ENCODE data around the gene FAM174C. TPM values are rescaled to one million over a fixed set of nuclear protein-coding genes. Genes with fewer than 3 reads are reported as not detected.

Gene FAM174C
- polyA plus RNA-seq, 1 experiment: 16.6 TPM

GRCh38 chr19:1263188-1263587, 12.1 kb upstream of the FAM174C start:
- H3K27ac ChIP-seq (ENCODE audit: low read depth, low read length): peak overlapping the region; percentile 39
- CTCF ChIA-PET: interaction anchor here (1.5 kb wide), 1 partner anchor 19 kb away, joined by 6 read pairs; no protein-coding TSS in a partner anchor

GRCh38 chr19:1264801-1265614, 10.3 kb upstream of the FAM174C start:
- ChIA-PET CTCF (interaction anchor here (1.3 to 5.0 kb wide), 2 partner anchors 20 to 21 kb away, joined by 8 to 224 read pairs; partner anchors contain the start of gene ATP5F1D), POLR2A (interaction anchor here (3.0 to 7.1 kb wide), 3 partner anchors 10 to 21 kb away, joined by 25 to 241 read pairs (median 237); no protein-coding TSS in a partner anchor)
- peak overlapping the region; percentile 17; the same call in 1 of the 2 replicates for H3K4me3 ChIP-seq (ENCODE audit: low read depth, low read length)
- DNase-seq (ENCODE audit: low read depth, low spot score): no peak
- H3K9me3 ChIP-seq (ENCODE audit: control insufficient read depth, insufficient read depth, low read length): no peaks in the 10 kb centered on the region; the same call in 1 of the 2 replicates
- H3K27ac ChIP-seq (ENCODE audit: low read depth, low read length): peak overlapping the region; percentile 86
- TF ChIP-seq CTCF (IDR thresholded peaks at IDR 0.05; ENCODE audit: low read depth, low read length): no peak
- no peaks in the 10 kb centered on the region for H3K27me3 ChIP-seq (ENCODE audit: control insufficient read depth, insufficient read depth, low read length)

More at GRCh38 chr19:1263188-1263587, 12.1 kb upstream of the FAM174C start:
- Histone ChIP-seq H3K9me3 (ENCODE audit: control insufficient read depth, insufficient read depth, low read length) (no peaks in the 10 kb centered on the region; the same call in 1 of the 2 replicates), H3K4me3 (ENCODE audit: low read depth, low read length) (no peak overlapping the region), H3K27me3 (ENCODE audit: control insufficient read depth, insufficient read depth, low read length) (no peaks in the 10 kb centered on the region)
- no peak for DNase-seq (ENCODE audit: low read depth, low spot score)
- POLR2A ChIA-PET: interaction anchor here (1.9 to 7.1 kb wide), 2 partner anchors 9 to 10 kb away, joined by 8 to 241 read pairs; no protein-coding TSS in a partner anchor
- TF ChIP-seq CTCF (IDR thresholded peaks at IDR 0.05; ENCODE audit: low read depth, low read length): no peak

- peak overlapping the region; percentile 39 for H3K4me3 ChIP-seq (ENCODE audit: low read depth, low read length)
- H3K27ac ChIP-seq (ENCODE audit: low read depth, low read length): peak overlapping the region; percentile 86
- DNase-seq (ENCODE audit: low read depth, low spot score): no peak
- CTCF ChIA-PET: interaction anchor here (1.3 to 5.0 kb wide), 3 partner anchors 10 to 22 kb away, joined by 10 to 224 read pairs (median 13); partner anchors contain the start of gene ATP5F1D
- H3K9me3 ChIP-seq (ENCODE audit: control insufficient read depth, insufficient read depth, low read length): no peaks in the 10 kb centered on the region; the same call in 1 of the 2 replicates
- POLR2A ChIA-PET: interaction anchor here (0.5 to 7.1 kb wide), 4 partner anchors 11 to 273 kb away, joined by 7 to 241 read pairs (median 131); no protein-coding TSS in a partner anchor
- no peak for TF ChIP-seq CTCF (IDR thresholded peaks at IDR 0.05; ENCODE audit: low read depth, low read length)
- H3K27me3 ChIP-seq (ENCODE audit: control insufficient read depth, insufficient read depth, low read length): no peaks in the 10 kb centered on the region
These were observed 9.7 kb upstream of the FAM174C start for GRCh38 chr19:1265615-1266128.

- no peak for TF ChIP-seq CTCF (IDR thresholded peaks at IDR 0.05; ENCODE audit: low read depth, low read length)
- no peaks in the 10 kb centered on the region for H3K27me3 ChIP-seq (ENCODE audit: control insufficient read depth, insufficient read depth, low read length)
- ChIA-PET POLR2A (interaction anchor here (0.5 to 7.1 kb wide), 13 partner anchors 9 to 272 kb away, joined by 3 to 241 read pairs (median 5); partner anchors contain the start of genes ABCA7, ATP5F1D, FAM174C and RNU6-2), CTCF (interaction anchor here (0.6 to 5.0 kb wide), 10 partner anchors 8 to 63 kb away, joined by 3 to 224 read pairs (median 4); partner anchors contain the start of gene ATP5F1D)
- peak overlapping the region; percentile 60 for H3K4me3 ChIP-seq (ENCODE audit: low read depth, low read length)
- no peak for DNase-seq (ENCODE audit: low read depth, low spot score)
- H3K9me3 ChIP-seq (ENCODE audit: control insufficient read depth, insufficient read depth, low read length): no peaks in the 10 kb centered on the region; the same call in 1 of the 2 replicates
- H3K27ac ChIP-seq (ENCODE audit: low read depth, low read length): peak overlapping the region; percentile 86
These were observed 9.0 kb upstream of the FAM174C start for GRCh38 chr19:1266129-1266915.
